ENCODE results near the gene AFF4. TPM values are rescaled to one million over a fixed set of nuclear protein-coding genes. Genes with fewer than 3 reads are reported as not detected.

The AFF4 gene
- total and polyA plus RNA-seq, 9 of the 15 experiments (the other 6 are each of a cell fraction or from before 2014, with no cell fraction given), result 1.7 to 25.8 (median 17.9) TPM

GRCh38 chr5:133006653-133007052 is 43.2 kb upstream of the AFF4 start (continued):
- TF ChIP-seq CLOCK (CRISPR knock-in tag; IDR thresholded peaks at IDR 0.05; ENCODE audit: borderline replicate concordance) (no peak), TBP (optimal IDR thresholded peaks at IDR 0.05; ENCODE audit: low read depth, low read length) (no peak), ZNF324 (CRISPR knock-in tag; IDR thresholded peaks at IDR 0.05) (no peak), ZNF232 (CRISPR knock-in tag; IDR thresholded peaks at IDR 0.05) (no peak), IRF2 (CRISPR knock-in tag; IDR thresholded peaks at IDR 0.05) (no peak), HINFP (tag; conservative IDR thresholded peaks at IDR 0.05; ENCODE audit: low read depth) (no peak)

GRCh38 chr5:132999246-132999645 is 35.8 kb upstream of the AFF4 start:
- no peak overlapping the region for H2AFZ ChIP-seq (ENCODE audit: low read depth, low read length)
- FAIRE-seq (no peak), ATAC-seq (no peak), DNase-seq (ENCODE audit: extremely low read depth in 1 of 4, low spot score in 3 of 4) (no peak)
- H3K79me2 ChIP-seq (ENCODE audit: control insufficient read depth, insufficient read depth, low read length), result no peaks in the 10 kb centered on the region
- H3K9me1 ChIP-seq (ENCODE audit: control insufficient read depth, insufficient read depth, low read length), result no peaks in the 10 kb centered on the region
- in situ Hi-C loops (cut with MboI) (no loop called here), intact Hi-C loops (cut with micrococcal nuclease) (no loop called here)
- H3K27me3 ChIP-seq (ENCODE audit: control insufficient read depth in 2 of 2, insufficient read depth in 2 of 2, low read length in 2 of 2), result no peaks in the 10 kb centered on the region
- H3K4me3 ChIP-seq, result no peak overlapping the region
- POLR2A ChIA-PET, result interaction anchor here (1.1 to 1.8 kb wide), 3 partner anchors 10 to 36 kb away, joined by 3 to 5 read pairs (median 4); partner anchors contain the start of gene AFF4
- H3K27ac ChIP-seq (ENCODE audit: extremely low read depth, low read depth, low read length), result no peak overlapping the region
- no peaks in the 10 kb centered on the region for H4K20me1 ChIP-seq (replicated peaks; ENCODE audit: control insufficient read depth, insufficient read depth, low read length)
- H3K4me2 ChIP-seq (ENCODE audit: insufficient read depth, low read length), result no peak overlapping the region
- H3K9ac ChIP-seq (ENCODE audit: insufficient read depth in 1 of 2, low read depth in 2 of 2, low read length in 2 of 2), result no peak overlapping the region
- BruUV-seq (replicated peaks), result no TSS peak
- CTCF ChIA-PET (ENCODE audit: low intra/inter-chr PET ratio), result no interaction called here
- WGBS (ENCODE audit: insufficient coverage, low coverage, missing lambda C conversion rate), result 51% methylated on average over 2 of the region's 2 CpGs
- H3K9me3 ChIP-seq (replicated peaks; ENCODE audit: control insufficient read depth, insufficient read depth, low read depth, low read length), result no peaks in the 10 kb centered on the region
- peaks cover 13% of the 10 kb centered on the region; the same call in 2 of the 3 replicates for H3K36me3 ChIP-seq (ENCODE audit: control insufficient read depth, insufficient read depth, low read length)
- no peaks in the 10 kb centered on the region for H3K4me1 ChIP-seq (replicated peaks in 1 of 2; ENCODE audit: control insufficient read depth in 2 of 2, insufficient read depth in 2 of 2, low read length in 2 of 2)
- no peak for TF ChIP-seq ARID2 (IDR thresholded peaks at IDR 0.05)
- TF ChIP-seq STAT6 (CRISPR knock-in tag; IDR thresholded peaks at IDR 0.05), result no peak
- no peak for TF ChIP-seq ADNP (tag; IDR thresholded peaks at IDR 0.05)
- TF ChIP-seq RFX7 (CRISPR knock-in tag; IDR thresholded peaks at IDR 0.05), result no peak
- no peak for TF ChIP-seq ESRRA (IDR thresholded peaks at IDR 0.05; ENCODE audit: borderline replicate concordance, low read depth)
- TF ChIP-seq POLR2B (IDR thresholded peaks at IDR 0.05; ENCODE audit: low read depth, partially characterized antibody), result no peak
- TF ChIP-seq MXD1 (CRISPR knock-in tag; IDR thresholded peaks at IDR 0.05; ENCODE audit: borderline replicate concordance, poor library complexity, severe bottlenecking), result no peak
- TF ChIP-seq NFIC (IDR thresholded peaks at IDR 0.05), result no peak
- TF ChIP-seq MEF2D (tag; conservative IDR thresholded peaks at IDR 0.05; ENCODE audit: low read depth), result no peak

Data from K562 (cell line).